ENCODE results near the gene KPNB1.

The KPNB1 gene

DNA sequence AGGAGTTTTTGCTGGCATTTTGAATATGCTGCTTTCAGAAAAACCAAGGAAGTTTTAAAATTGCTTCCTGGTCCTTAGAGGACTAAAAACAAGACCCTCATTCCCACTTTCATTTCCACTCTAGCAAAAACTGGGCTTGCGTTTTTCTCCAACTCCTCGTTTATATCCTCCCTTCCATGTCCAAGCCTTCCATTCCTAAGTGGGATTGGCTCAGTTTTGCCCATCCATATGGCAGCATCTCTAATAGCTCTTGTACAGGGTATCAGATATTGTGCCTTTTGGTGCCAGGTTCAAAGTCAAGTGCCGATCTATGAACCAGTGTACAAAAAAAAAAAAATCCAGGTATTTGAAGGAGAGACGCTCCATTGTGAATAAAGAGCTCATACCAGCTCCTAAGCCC, 34.3 kb downstream of the KPNB1 start:
- no peak overlapping the region for H2AFZ ChIP-seq (ENCODE audit: low read depth, low read length, severe bottlenecking)
- H3K27me3 ChIP-seq (ENCODE audit: low read length): no peaks in the 10 kb centered on the region
- no peak overlapping the region for H3K9ac ChIP-seq (ENCODE audit: low read length)
- no peak overlapping the region for H3K4me2 ChIP-seq (ENCODE audit: low read depth, low read length, poor library complexity, severe bottlenecking)
- TF ChIP-seq, protein P1, sequence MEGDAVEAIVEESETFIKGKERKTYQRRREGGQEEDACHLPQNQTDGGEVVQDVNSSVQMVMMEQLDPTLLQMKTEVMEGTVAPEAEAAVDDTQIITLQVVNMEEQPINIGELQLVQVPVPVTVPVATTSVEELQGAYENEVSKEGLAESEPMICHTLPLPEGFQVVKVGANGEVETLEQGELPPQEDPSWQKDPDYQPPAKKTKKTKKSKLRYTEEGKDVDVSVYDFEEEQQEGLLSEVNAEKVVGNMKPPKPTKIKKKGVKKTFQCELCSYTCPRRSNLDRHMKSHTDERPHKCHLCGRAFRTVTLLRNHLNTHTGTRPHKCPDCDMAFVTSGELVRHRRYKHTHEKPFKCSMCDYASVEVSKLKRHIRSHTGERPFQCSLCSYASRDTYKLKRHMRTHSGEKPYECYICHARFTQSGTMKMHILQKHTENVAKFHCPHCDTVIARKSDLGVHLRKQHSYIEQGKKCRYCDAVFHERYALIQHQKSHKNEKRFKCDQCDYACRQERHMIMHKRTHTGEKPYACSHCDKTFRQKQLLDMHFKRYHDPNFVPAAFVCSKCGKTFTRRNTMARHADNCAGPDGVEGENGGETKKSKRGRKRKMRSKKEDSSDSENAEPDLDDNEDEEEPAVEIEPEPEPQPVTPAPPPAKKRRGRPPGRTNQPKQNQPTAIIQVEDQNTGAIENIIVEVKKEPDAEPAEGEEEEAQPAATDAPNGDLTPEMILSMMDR (IDR thresholded peaks at IDR 0.05; ENCODE audit: insufficient read depth, low read length, poor library complexity, severe bottlenecking): no peak
- no peak for TF ChIP-seq EZH2phosphoT487 (conservative IDR thresholded peaks at IDR 0.05; ENCODE audit: low read length)
- no peaks in the 10 kb centered on the region for H3K9me2 ChIP-seq (replicated peaks; ENCODE audit: insufficient read depth, low read length)
- no peaks in the 10 kb centered on the region for H3K79me2 ChIP-seq (ENCODE audit: insufficient read depth, low read length)
- H3K9me3 ChIP-seq (ENCODE audit: insufficient read depth, low read length): no peaks in the 10 kb centered on the region
- peaks cover 3% of the 10 kb centered on the region for H4K20me1 ChIP-seq (ENCODE audit: low read depth, low read length)
- peaks cover 55% of the 10 kb centered on the region for H3F3A ChIP-seq (ENCODE audit: insufficient read depth)
- no peak overlapping the region for H3K27ac ChIP-seq (ENCODE audit: low read depth, low read length)
- H3K36me3 ChIP-seq (ENCODE audit: low read length): peaks cover 36% of the 10 kb centered on the region
- H3K4me3 ChIP-seq (ENCODE audit: insufficient read depth, low read length, poor library complexity, severe bottlenecking): no peak overlapping the region

DNA sequence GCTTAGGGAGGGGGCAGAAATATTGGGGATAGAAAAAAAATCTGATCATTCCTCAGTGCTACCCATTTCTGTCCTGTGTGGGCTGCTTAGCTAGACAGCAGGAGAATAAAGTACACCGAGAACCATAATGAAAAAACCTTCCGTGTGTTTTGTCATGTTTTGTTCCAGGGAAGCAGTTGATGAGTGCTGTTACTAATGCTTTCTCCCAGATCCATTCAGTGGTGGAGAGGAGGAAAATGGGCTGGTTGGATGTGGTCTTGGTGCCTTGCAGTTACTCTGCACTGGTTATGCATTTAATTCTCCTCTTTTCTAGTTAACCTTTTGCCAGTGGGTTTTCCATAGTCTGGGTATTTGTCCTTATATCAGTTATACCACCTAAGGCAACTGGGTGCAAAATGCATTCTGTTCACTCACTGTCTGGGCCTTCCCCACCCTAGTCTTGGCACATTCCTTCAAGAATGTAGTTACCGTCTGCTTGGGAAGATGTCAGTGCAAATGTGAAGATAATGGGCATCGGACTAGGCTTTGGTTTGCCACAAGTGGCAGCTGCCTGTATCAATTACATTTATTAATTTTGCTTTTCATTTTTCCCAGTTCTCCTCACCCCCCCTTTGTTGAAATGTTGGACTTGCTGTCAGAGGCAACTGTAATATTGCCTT, 34.9 kb downstream of the KPNB1 start:
- peaks cover 55% of the 10 kb centered on the region for H3F3A ChIP-seq (ENCODE audit: insufficient read depth)

DNA sequence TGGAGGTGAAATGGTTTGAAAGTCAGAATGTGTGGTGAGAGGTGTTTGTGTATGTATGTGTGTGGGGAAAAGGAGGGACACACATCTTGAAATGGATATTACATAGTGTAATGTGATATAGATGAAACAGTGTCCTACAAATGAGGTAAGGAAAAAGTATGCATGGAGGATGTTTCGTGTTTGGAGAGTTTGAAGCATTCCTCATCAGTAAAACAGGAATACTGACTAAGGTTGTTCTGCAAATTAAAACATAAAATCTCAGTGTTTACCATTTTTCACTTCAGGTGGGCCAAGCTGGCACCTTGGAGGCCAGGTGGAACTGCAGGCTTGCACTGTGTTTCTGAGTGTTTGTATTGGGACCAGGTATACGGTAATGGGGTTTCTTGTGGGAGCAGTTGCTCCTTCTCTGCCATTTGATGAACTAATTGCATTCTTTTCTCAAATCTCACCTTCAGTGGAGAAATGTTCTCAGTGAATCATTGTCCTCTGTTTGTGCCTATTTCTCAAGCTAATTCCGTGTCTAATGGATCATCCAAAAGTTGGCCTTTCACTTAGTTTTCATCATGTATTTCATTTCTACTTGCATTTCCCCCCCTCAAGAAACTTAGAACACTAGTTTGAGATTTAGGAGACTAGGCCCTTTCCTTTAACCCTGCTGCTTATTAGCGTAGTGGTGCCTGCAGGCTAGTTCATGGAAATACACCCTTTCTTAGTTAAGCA, 36.0 kb downstream of the KPNB1 start:
- H3K9me3 ChIP-seq (ENCODE audit: insufficient read depth, low read length): no peaks in the 10 kb centered on the region
- no peak overlapping the region for H3K4me3 ChIP-seq (ENCODE audit: insufficient read depth, low read length, poor library complexity, severe bottlenecking)
- no peaks in the 10 kb centered on the region for H3K9me2 ChIP-seq (replicated peaks; ENCODE audit: insufficient read depth, low read length)
- H4K20me1 ChIP-seq (ENCODE audit: low read depth, low read length): peaks cover 3% of the 10 kb centered on the region
- no peak overlapping the region for H3K4me2 ChIP-seq (ENCODE audit: low read depth, low read length, poor library complexity, severe bottlenecking)
- TF ChIP-seq, protein P1 (IDR thresholded peaks at IDR 0.05; ENCODE audit: insufficient read depth, low read length, poor library complexity, severe bottlenecking): no peak
- no peak for TF ChIP-seq EZH2phosphoT487 (conservative IDR thresholded peaks at IDR 0.05; ENCODE audit: low read length)
- no peaks in the 10 kb centered on the region for H3K27me3 ChIP-seq (ENCODE audit: low read length)
- no peak overlapping the region for H3K27ac ChIP-seq (ENCODE audit: low read depth, low read length)
- H3K9ac ChIP-seq (ENCODE audit: low read length): no peak overlapping the region
- no peak overlapping the region for H2AFZ ChIP-seq (ENCODE audit: low read depth, low read length, severe bottlenecking)
- no peaks in the 10 kb centered on the region for H3K79me2 ChIP-seq (ENCODE audit: insufficient read depth, low read length)
- peaks cover 52% of the 10 kb centered on the region for H3F3A ChIP-seq (ENCODE audit: insufficient read depth)
- H3K36me3 ChIP-seq (ENCODE audit: low read length): peaks cover 27% of the 10 kb centered on the region

More for the DNA sequence above, 34.9 kb downstream of the KPNB1 start:
- H3K79me2 ChIP-seq (ENCODE audit: insufficient read depth, low read length): no peaks in the 10 kb centered on the region
- peaks cover 3% of the 10 kb centered on the region for H4K20me1 ChIP-seq (ENCODE audit: low read depth, low read length)
- H2AFZ ChIP-seq (ENCODE audit: low read depth, low read length, severe bottlenecking): no peak overlapping the region
- H3K36me3 ChIP-seq (ENCODE audit: low read length): peaks cover 36% of the 10 kb centered on the region
- H3K4me2 ChIP-seq (ENCODE audit: low read depth, low read length, poor library complexity, severe bottlenecking): no peak overlapping the region
- no peak overlapping the region for H3K27ac ChIP-seq (ENCODE audit: low read depth, low read length)
- no peaks in the 10 kb centered on the region for H3K27me3 ChIP-seq (ENCODE audit: low read length)
- H3K9me2 ChIP-seq (replicated peaks; ENCODE audit: insufficient read depth, low read length): no peaks in the 10 kb centered on the region
- H3K9me3 ChIP-seq (ENCODE audit: insufficient read depth, low read length): no peaks in the 10 kb centered on the region
- no peak for TF ChIP-seq EZH2phosphoT487 (conservative IDR thresholded peaks at IDR 0.05; ENCODE audit: low read length)
- H3K4me3 ChIP-seq (ENCODE audit: insufficient read depth, low read length, poor library complexity, severe bottlenecking): no peak overlapping the region
- H3K9ac ChIP-seq (ENCODE audit: low read length): no peak overlapping the region

DNA sequence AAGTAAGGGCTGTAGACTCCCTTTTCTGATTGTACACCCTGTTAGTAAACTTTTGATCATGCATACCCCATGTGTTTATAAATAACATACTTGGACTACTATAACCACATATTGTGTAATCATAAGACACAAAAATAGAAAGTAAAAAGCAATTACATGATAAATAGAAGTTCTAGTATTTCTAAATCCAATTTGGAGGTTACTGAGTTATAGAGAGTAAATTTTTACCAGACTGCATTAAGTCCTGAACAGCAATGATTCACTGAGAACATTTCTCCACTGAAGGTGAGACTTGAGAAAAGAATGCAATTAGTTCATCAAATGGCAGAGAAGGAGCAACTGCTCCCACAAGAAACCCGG, 36.5 kb downstream of the KPNB1 start:
- no peak overlapping the region for H3K4me3 ChIP-seq (ENCODE audit: insufficient read depth, low read length, poor library complexity, severe bottlenecking)
- no peak overlapping the region for H2AFZ ChIP-seq (ENCODE audit: low read depth, low read length, severe bottlenecking)
- H3K9me2 ChIP-seq (replicated peaks; ENCODE audit: insufficient read depth, low read length): no peaks in the 10 kb centered on the region
- no peaks in the 10 kb centered on the region for H3K27me3 ChIP-seq (ENCODE audit: low read length)
- no peak overlapping the region for H3K4me2 ChIP-seq (ENCODE audit: low read depth, low read length, poor library complexity, severe bottlenecking)
- TF ChIP-seq EZH2phosphoT487 (conservative IDR thresholded peaks at IDR 0.05; ENCODE audit: low read length): no peak
- TF ChIP-seq, protein P1 (IDR thresholded peaks at IDR 0.05; ENCODE audit: insufficient read depth, low read length, poor library complexity, severe bottlenecking): no peak
- H3K36me3 ChIP-seq (ENCODE audit: low read length): peaks cover 25% of the 10 kb centered on the region
- H3K9ac ChIP-seq (ENCODE audit: low read length): no peak overlapping the region
- no peaks in the 10 kb centered on the region for H3K9me3 ChIP-seq (ENCODE audit: insufficient read depth, low read length)
- H4K20me1 ChIP-seq (ENCODE audit: low read depth, low read length): peaks cover 3% of the 10 kb centered on the region
- peaks cover 52% of the 10 kb centered on the region for H3F3A ChIP-seq (ENCODE audit: insufficient read depth)
- H3K79me2 ChIP-seq (ENCODE audit: insufficient read depth, low read length): no peaks in the 10 kb centered on the region
- H3K27ac ChIP-seq (ENCODE audit: low read depth, low read length): no peak overlapping the region

All from SU-DHL-6 (cell line).